ENCODE measurements around the gene TMEM225B. TPM values are rescaled to one million over a fixed set of nuclear protein-coding genes. Genes with fewer than 3 reads are reported as not detected.

TMEM225B gene
- total and polyA plus RNA-seq, 2 donors from 2014 or later = 1.6 to 2.6 TPM

DNA sequence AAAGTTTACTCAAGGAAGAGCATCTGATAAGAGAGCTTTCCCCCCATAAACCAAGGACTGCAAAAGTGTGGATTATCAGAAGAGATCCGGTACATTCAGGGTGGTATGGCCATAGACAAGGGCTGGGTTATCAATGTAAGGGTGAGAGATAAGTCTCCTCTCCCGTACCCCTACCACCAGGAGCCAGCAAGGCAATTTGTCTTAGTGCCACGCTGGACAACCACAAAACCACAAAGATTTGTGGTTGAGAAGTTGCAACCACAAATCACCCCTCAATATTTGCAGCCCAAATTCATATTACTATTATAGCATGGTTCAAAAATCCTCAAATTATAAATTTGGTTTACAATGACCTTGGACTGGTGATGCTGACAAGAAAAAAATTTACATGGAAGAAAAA, 16.4 kb downstream of the TMEM225B start:
- DNase-seq = no peak
- Histone ChIP-seq H3K4me1 (ENCODE audit: control insufficient read depth in 2 of 3, insufficient read depth in 2 of 3, low read depth in 1 of 3, low read length in 3 of 3) (peaks cover 0 to 7% (median 7%) of the 10 kb centered on the region in 3 donors), H3K9ac (ENCODE audit: low read length in 3 of 3) (no peak overlapping the region), H3K4me3 (ENCODE audit: low read length in 3 of 3) (no peak overlapping the region), H3K27me3 (ENCODE audit: control insufficient read depth, insufficient read depth, low read length) (no peaks in the 10 kb centered on the region), H3K36me3 (ENCODE audit: control insufficient read depth in 2 of 3, insufficient read depth in 3 of 3, low read length in 3 of 3) (peaks cover 0 to 9% (median 7%) of the 10 kb centered on the region in 3 donors), H3K9me3 (ENCODE audit: control insufficient read depth in 2 of 3, insufficient read depth in 1 of 3, low read length in 3 of 3) (no peaks in the 10 kb centered on the region), H3K27ac (ENCODE audit: low read depth in 2 of 2, low read length in 2 of 2) (no peak overlapping the region)
- no peak for FAIRE-seq
- intact Hi-C loops (cut with DNase I) = no loop called here
- TF ChIP-seq CTCF (IDR thresholded peaks at IDR 0.05; ENCODE audit: borderline replicate concordance, extremely low read depth, insufficient read depth) = no peak

DNA sequence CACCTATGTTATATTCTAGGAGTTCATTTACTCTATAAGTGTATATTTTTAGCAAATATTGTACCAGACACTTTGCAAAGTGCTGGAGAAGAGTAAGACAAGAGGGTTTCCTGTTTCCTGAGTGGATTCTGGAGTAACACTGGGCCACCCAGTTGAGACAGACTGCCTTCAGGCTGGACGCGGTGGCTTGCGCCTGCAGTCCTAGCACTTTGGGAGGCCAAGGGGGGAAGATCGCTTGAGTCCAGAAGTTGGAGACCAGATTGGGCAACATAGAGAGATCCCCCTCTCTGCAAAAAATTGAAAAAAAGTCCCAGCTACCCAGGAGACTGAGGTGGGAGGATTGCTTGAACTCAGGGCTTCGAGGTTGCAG, 17.9 kb downstream of the TMEM225B start:
- H3K9me3 ChIP-seq (ENCODE audit: control insufficient read depth in 2 of 3, insufficient read depth in 1 of 3, low read length in 3 of 3) = no peaks in the 10 kb centered on the region
- DNase-seq (no peak), FAIRE-seq (no peak)
- H3K36me3 ChIP-seq (ENCODE audit: control insufficient read depth in 2 of 3, insufficient read depth in 3 of 3, low read length in 3 of 3) = peaks cover 0 to 24% (median 17%) of the 10 kb centered on the region in 3 donors
- TF ChIP-seq CTCF (IDR thresholded peaks at IDR 0.05; ENCODE audit: borderline replicate concordance, extremely low read depth, insufficient read depth) = no peak
- peaks cover 0 to 7% (median 7%) of the 10 kb centered on the region in 3 donors for H3K4me1 ChIP-seq (ENCODE audit: control insufficient read depth in 2 of 3, insufficient read depth in 2 of 3, low read depth in 1 of 3, low read length in 3 of 3)
- H3K27me3 ChIP-seq (ENCODE audit: control insufficient read depth, insufficient read depth, low read length) = no peaks in the 10 kb centered on the region
- no peak overlapping the region for H3K9ac ChIP-seq (ENCODE audit: low read length in 3 of 3)
- no peak overlapping the region for H3K27ac ChIP-seq (ENCODE audit: low read depth in 2 of 2, low read length in 2 of 2)
- peak overlapping the region in 2 of 3 donors; percentile 95 to 96 for H3K4me3 ChIP-seq (ENCODE audit: low read length in 3 of 3)
- intact Hi-C loops (cut with DNase I) = no loop called here

- Histone ChIP-seq H3K27me3 (ENCODE audit: control insufficient read depth, insufficient read depth, low read length) (no peaks in the 10 kb centered on the region), H3K9ac (ENCODE audit: low read length in 3 of 3) (peak within 1 kb of the TSS; percentile 86 to 95 (median 87)), H3K36me3 (ENCODE audit: control insufficient read depth in 2 of 3, insufficient read depth in 3 of 3, low read length in 3 of 3) (peaks cover 0 to 30% (median 23%) of the 10 kb centered on the region in 3 donors), H3K4me1 (ENCODE audit: control insufficient read depth in 2 of 3, insufficient read depth in 2 of 3, low read depth in 1 of 3, low read length in 3 of 3) (peaks cover 0 to 7% (median 7%) of the 10 kb centered on the region in 3 donors), H3K9me3 (ENCODE audit: control insufficient read depth in 2 of 3, insufficient read depth in 1 of 3, low read length in 3 of 3) (no peaks in the 10 kb centered on the region), H3K4me3 (ENCODE audit: low read length in 3 of 3) (peak within 1 kb of the TSS; percentile 92 to 96 (median 95)), H3K27ac (ENCODE audit: low read depth in 2 of 2, low read length in 2 of 2) (peak within 1 kb of the TSS; percentile 72 to 78)
- FAIRE-seq (no peak), DNase-seq (peak; percentile 94 to 98 (median 96))
- peak; percentile 37 for TF ChIP-seq CTCF (IDR thresholded peaks at IDR 0.05; ENCODE audit: borderline replicate concordance, extremely low read depth, insufficient read depth)
- intact Hi-C loops (cut with DNase I) = no loop called here
Measured at GRCh38 chr7:99616359-99617191, 18.5 kb downstream of the TMEM225B start, which contains the start of gene ZSCAN25. ZSCAN25 (plus strand) TSS chr7:99616946; CDS start chr7:99619607, 2,661 bp downstream.

All from kidney (tissue), 14 donors.